ENCODE data around the gene LCMT1.

GRCh38 chr16:25106567-25107465 is 4.7 kb upstream of the LCMT1 start:
- TF ChIP-seq CTCF (conservative IDR thresholded peaks at IDR 0.05; ENCODE audit: low read depth, low read length) (peak; percentile 22), RFX5 (IDR thresholded peaks at IDR 0.05; ENCODE audit: low read depth, low read length) (no peak), CEBPB (IDR thresholded peaks at IDR 0.05; ENCODE audit: low read depth, low read length) (no peak), CHD1 (IDR thresholded peaks at IDR 0.05; ENCODE audit: low read depth, low read length) (no peak), BHLHE40 (IDR thresholded peaks at IDR 0.05; ENCODE audit: low read depth, low read length) (no peak)
- TF ChIP-seq, protein P1, sequence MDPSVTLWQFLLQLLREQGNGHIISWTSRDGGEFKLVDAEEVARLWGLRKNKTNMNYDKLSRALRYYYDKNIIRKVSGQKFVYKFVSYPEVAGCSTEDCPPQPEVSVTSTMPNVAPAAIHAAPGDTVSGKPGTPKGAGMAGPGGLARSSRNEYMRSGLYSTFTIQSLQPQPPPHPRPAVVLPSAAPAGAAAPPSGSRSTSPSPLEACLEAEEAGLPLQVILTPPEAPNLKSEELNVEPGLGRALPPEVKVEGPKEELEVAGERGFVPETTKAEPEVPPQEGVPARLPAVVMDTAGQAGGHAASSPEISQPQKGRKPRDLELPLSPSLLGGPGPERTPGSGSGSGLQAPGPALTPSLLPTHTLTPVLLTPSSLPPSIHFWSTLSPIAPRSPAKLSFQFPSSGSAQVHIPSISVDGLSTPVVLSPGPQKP (IDR thresholded peaks at IDR 0.05; ENCODE audit: borderline replicate concordance, low read depth, low read length) = no peak

Data from IMR-90 (cell line).